Left hindlimb (tissue), 1 donor: ENCODE measurements around the gene CUL5.
"Not testable (repeated sequence)": the region's sequence is repeated elsewhere in the genome, so short reads cannot be mapped to it uniquely, and the experiment has no call there.

Experiments used
- DNase-seq: peaks from one replicate; pipeline ENCODE4 v3.0.0-alpha.2; 2018

Gene CUL5

GRCh38 chr11:108117746-108118371 lies 109.2 kb downstream of the CUL5 start:
- DNase-seq, result no peak

- DNase-seq, result not testable (repeated sequence)
Observed at GRCh38 chr11:108120936-108121273, 112.2 kb downstream of the CUL5 start.

- peak; percentile 96 for DNase-seq
Observed at GRCh38 chr11:108121274-108122155, 112.8 kb downstream of the CUL5 start, which contains the start of gene ACAT1. ACAT1 (plus strand) TSS chr11:108121567; CDS start chr11:108121607, 40 bp downstream.

GRCh38 chr11:108122166-108122628 lies 113.5 kb downstream of the CUL5 start:
- no peak for DNase-seq

GRCh38 chr11:108125096-108125495 lies 116.4 kb downstream of the CUL5 start:
- DNase-seq, result no peak

GRCh38 chr11:108128772-108129171 lies 120.1 kb downstream of the CUL5 start:
- DNase-seq, result no peak

GRCh38 chr11:108131993-108132392 lies 123.3 kb downstream of the CUL5 start:
- no peak for DNase-seq

- DNase-seq, result not testable (repeated sequence)
Observed at GRCh38 chr11:108132993-108133538, 124.4 kb downstream of the CUL5 start.

- DNase-seq, result no peak
Observed at GRCh38 chr11:108135845-108136544, 127.3 kb downstream of the CUL5 start.

GRCh38 chr11:108137212-108137611 lies 128.5 kb downstream of the CUL5 start:
- DNase-seq, result no peak

- DNase-seq, result no peak
Observed at GRCh38 chr11:108142304-108142703, 133.6 kb downstream of the CUL5 start.

GRCh38 chr11:108144615-108145014 lies 135.9 kb downstream of the CUL5 start:
- no peak for DNase-seq

- no peak for DNase-seq
Observed at GRCh38 chr11:108147150-108147549, 138.5 kb downstream of the CUL5 start.

- no peak for DNase-seq
Observed at GRCh38 chr11:108148556-108148955, 139.9 kb downstream of the CUL5 start.

- no peak for DNase-seq
Observed at GRCh38 chr11:108154591-108154990, 145.9 kb downstream of the CUL5 start.
